ENCODE data around the gene KHDRBS2.
"Not testable (repeated sequence)": the region's sequence is repeated elsewhere in the genome, so short reads cannot be mapped to it uniquely, and the experiment has no call there.

The KHDRBS2 gene

GRCh38 chr6:61868507-61869080 lies 417.4 kb downstream of the KHDRBS2 start:
- DNase-seq (ENCODE audit: low read depth in 3 of 3), result no peak

DNA sequence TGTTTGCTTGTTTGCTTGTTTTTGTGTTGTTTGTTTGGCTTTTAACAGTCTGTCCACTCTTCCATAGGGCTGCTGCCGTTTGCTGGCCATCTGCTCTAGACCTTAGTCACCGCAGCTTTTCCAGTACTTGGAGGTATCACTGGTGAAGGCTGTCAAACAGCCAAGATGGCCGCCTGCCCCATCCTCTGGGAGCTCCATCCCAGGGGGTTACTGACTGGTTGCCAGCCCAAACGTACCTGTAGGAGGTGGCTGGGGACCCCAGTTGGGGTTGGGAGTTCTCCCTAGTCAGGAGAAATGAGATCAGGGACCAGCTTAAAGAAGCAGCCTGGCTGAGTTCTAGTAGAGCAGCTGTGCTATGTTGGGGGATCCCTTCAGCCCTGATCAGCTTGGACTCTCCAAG lies 418.4 kb downstream of the KHDRBS2 start:
- DNase-seq (ENCODE audit: low read depth in 3 of 3), result no peak

DNA sequence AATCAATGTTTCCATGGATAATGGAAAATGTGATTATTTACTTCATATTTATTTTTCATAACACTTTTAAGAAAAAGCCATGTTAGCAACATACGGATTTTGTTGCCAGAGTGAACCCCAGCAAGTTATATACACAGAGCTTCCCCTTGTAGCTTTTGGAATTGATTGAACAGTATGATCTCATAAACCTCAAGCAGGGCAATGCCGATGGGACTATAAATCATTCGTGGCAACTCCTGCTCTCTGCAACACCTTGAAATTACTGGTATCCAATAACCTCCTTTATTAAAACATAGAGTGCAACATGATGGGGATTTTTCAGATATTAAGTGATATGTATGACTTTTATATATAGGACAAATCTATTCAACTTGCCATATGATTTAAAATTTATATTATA lies 428.5 kb downstream of the KHDRBS2 start:
- no peak for DNase-seq (ENCODE audit: low read depth in 3 of 3)

GRCh38 chr6:61841958-61842357 lies 444.1 kb downstream of the KHDRBS2 start:
- DNase-seq (ENCODE audit: low read depth in 3 of 3), result no peak

DNA sequence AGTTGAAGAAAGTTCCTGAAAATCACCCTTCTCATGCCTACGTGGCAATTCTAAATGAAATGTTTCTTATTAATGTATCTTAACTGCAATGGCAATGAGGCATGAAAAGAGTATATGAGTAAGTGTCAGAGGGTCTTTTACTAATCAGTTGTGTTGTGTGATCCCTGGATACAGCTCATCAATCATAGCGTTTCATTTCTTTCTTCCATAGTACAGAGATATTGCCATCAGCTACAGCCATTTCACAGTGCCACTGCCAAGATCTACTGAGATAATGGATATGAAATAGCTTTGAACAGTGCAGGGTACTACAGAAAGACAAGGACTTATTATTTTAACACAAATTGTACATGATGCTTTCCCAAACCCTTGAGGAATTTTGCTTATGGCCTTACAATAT lies 450.8 kb downstream of the KHDRBS2 start:
- no peak for DNase-seq (ENCODE audit: low read depth in 3 of 3)

DNA sequence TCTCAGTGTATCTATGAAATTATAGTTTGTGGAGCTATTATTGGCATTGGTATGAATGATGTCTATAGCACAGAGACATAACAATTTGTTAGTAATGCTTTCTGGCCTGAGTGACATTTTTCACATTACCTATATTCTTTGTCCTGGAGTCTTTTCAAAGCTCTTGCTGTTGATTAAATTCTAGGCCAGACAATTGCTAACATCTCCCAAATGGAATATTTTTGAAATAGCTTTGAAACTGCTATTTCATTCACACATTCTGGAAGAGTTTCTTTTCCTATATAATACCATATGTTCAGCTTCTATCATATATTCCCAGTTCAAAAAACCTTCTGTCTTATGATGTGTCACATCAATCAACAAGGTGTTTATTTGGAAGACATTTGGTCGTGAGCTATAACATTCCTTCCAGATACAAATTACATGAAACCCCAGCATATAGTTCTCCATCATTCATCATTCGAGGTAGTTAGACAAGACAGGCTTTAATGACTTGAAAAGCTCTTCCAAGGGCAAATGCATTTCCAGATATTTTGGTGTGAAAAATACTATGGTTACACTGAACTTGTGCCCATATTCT lies 452.8 kb downstream of the KHDRBS2 start:
- DNase-seq (ENCODE audit: low read depth in 3 of 3), result no peak

DNA sequence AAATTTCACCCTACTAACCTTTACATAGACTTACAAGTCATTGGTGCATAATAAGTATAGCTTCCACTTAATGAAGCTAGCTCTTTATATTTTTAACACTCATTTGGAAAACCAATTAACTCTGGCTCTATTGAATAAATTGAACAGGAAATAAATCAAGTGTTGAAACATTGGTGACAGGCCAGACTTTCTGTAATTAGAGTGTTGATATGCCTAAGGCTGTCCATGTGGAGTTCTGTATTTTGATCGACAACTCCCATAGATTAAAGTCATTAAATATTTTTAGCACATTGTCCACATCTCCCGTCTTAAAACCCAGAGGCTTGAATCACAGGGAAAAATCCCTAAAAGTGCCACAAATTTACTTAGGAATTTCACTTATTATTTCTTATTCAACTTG lies 468.3 kb downstream of the KHDRBS2 start:
- DNase-seq (ENCODE audit: low read depth in 3 of 3), result no peak

DNA sequence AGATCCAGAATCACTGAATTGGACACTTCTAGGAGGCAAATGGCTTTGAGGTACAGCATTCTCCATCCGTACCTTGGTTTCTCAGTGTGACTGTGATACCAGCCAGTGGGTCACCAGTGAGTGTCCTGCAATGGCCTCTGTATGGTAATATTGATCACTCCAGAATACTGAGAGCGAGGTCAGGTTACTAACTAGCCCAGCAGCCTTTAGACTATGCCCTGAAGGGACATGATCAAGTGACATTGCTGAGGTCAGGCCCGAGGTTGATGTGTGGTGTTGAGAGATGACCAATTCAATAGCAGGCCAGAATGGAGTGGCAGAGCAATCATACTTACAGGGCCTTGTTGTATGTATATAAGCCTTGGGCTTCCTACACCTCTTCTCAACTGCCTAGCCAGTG lies 476.0 kb downstream of the KHDRBS2 start:
- DNase-seq (ENCODE audit: low read depth in 3 of 3), result no peak

DNA sequence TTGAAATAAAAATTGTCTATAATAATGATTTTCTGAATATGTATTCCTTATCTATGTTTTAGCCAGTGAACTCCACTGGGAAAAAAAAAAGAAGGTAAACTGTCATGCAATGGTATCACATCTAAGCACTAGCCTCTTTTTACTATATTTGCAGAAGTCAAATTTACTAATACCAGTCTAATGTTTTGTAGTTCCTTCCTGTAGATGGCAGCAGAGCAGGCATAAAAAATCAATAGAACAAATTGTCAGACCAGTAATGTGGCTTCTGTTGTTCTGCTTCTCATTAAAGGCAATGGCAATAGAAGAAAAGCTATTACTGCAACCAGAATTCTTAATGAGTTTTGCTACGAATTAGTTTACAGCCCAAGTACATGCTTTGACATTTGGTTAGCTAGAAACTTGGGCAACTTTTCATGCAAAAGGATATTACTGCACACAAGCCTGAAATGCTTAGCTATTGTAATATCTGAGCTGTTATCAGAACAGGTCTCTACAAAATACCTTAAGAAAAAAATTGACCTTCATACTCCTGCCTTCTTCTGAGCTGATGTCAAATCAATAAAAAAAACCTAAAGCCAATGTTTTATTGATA lies 476.9 kb downstream of the KHDRBS2 start:
- no peak for DNase-seq (ENCODE audit: low read depth in 3 of 3)

- no peak for DNase-seq (ENCODE audit: low read depth in 3 of 3)
Observed at GRCh38 chr6:61787998-61788397, 498.0 kb downstream of the KHDRBS2 start.

GRCh38 chr6:61769446-61769845 lies 516.6 kb downstream of the KHDRBS2 start:
- not testable (repeated sequence) for DNase-seq (ENCODE audit: low read depth in 3 of 3)

GRCh38 chr6:61755739-61756138 lies 530.3 kb downstream of the KHDRBS2 start:
- DNase-seq (ENCODE audit: low read depth in 3 of 3), result no peak

DNA sequence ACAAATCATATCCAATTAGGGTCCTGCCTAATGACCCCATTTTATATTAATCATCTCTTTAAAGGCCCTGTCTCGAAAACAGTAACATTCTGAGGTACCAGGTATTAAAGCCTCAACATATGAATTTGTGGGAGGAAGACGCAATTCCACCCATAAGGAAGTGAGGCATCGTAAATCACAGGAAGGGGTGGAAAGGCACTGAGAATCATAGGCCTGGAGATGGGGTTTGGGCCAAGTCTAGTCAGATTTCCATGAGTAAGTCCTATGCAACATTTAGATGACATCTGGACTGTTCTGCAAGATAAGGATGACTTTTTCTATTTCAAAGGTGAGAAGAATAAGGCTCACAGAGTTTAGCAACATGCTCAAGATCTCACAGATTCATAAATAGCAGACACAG lies 534.0 kb downstream of the KHDRBS2 start:
- no peak for DNase-seq (ENCODE audit: low read depth in 3 of 3)

GRCh38 chr6:61745994-61746393 lies 540.0 kb downstream of the KHDRBS2 start:
- DNase-seq (ENCODE audit: low read depth in 3 of 3), result no peak

DNA sequence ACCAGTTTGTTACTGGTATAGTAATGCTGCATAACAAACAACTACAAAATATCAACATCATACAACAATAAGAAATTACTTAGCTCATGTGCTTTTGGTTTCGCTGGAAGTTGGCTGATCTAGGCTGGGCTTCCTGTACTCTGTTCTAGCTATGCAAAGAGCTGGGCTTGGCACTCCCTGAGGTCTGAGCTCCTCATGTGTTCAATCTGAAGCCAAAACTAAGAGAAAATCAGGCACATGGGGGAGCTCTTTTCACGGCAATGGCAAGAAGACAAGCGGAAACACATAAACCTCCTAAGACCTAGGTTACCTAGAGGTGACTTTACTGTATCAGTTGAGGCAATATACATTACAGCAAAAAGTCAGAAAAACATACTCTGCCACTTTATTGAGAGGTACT lies 574.2 kb downstream of the KHDRBS2 start:
- no peak for DNase-seq (ENCODE audit: low read depth in 3 of 3)

GRCh38 chr6:61688165-61688564 lies 597.9 kb downstream of the KHDRBS2 start:
- no peak for DNase-seq (ENCODE audit: low read depth in 3 of 3)

- no peak for DNase-seq (ENCODE audit: low read depth in 3 of 3)
Observed at GRCh38 chr6:61682562-61682961, 603.5 kb downstream of the KHDRBS2 start.

GRCh38 chr6:61679625-61680024 lies 606.4 kb downstream of the KHDRBS2 start:
- DNase-seq (ENCODE audit: low read depth in 3 of 3), result no peak

DNA sequence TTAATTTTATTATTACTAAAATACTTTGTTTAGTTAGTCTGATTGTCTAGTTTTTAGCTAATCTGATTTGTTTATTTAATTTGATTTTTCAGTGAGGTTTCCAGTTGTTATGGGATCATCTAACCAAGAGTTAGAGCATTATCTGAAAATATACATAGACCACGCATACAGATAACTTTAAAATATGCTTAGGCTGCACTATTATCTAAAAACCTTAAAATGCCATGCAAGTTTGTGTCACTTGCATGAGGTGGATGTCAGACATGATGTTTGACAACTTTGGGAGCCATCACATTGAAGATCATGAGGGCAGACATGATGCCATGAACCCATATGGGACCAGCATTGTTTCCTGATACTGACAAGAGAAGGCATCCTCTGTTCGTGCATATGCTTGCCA lies 610.3 kb downstream of the KHDRBS2 start:
- no peak for DNase-seq (ENCODE audit: low read depth in 3 of 3)

DNA sequence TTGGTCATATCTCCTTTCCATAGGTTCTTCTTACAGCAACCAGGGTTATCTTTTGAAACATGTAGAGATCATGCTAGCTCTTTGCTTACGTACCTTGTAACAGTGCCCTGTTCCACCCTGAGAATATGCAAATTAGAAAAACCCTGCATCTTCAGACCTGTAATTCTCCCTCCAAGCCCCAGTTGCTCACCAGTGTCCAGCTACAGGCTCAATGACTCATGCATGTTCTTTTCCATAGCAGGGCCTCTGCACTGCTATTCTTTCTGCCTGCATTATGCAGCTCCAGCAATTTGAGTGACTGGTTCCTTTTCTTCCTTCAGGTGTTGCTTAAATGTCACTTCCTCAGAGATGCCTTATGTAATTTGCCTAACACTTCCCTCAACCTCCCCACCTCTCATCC lies 636.2 kb downstream of the KHDRBS2 start:
- no peak for DNase-seq (ENCODE audit: low read depth in 3 of 3)

DNA sequence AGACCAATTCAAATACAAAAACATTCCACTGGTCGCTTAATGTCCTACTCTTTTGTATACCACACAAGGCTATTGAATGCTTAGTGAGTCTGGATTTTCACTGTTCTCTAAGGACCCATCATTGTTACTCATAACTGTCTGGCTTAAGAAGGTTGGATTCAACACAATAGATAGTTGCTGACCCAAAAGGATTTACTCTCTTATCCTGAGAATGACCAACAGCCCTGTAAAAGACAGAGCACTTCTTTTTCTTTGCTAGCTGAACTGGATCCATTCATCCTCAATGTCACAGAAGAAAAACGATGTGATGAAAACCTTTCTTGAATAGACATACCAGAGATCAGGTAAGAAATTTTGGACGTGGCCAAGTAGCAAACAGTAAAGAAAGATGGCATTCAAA lies 645.6 kb downstream of the KHDRBS2 start:
- no peak for DNase-seq (ENCODE audit: low read depth in 3 of 3)
